Measurements from ENCODE around the gene EMID1. TPM values are rescaled to one million over a fixed set of nuclear protein-coding genes. Genes with fewer than 3 reads are reported as not detected.
"Not testable (repeated sequence)": the region's sequence is repeated elsewhere in the genome, so short reads cannot be mapped to it uniquely, and the experiment has no call there.

EMID1 gene
- total and polyA plus RNA-seq, 2 donors = 7.0 to 9.4 TPM

- 62% methylated on average over 14 of the region's 14 CpGs for WGBS
- no peak overlapping the region for H3K4me3 ChIP-seq (ENCODE audit: low read depth, low read length)
- H3K36me3 ChIP-seq (ENCODE audit: insufficient read depth) = no peaks in the 10 kb centered on the region
- no peak overlapping the region for H3K27ac ChIP-seq (ENCODE audit: low read depth)
- no peak for DNase-seq (ENCODE audit: extremely low spot score)
- H3K4me1 ChIP-seq (ENCODE audit: insufficient read depth) = no peaks in the 10 kb centered on the region
These were observed 14.4 kb downstream of the EMID1 start for GRCh38 chr22:29219881-29220670.

DNA sequence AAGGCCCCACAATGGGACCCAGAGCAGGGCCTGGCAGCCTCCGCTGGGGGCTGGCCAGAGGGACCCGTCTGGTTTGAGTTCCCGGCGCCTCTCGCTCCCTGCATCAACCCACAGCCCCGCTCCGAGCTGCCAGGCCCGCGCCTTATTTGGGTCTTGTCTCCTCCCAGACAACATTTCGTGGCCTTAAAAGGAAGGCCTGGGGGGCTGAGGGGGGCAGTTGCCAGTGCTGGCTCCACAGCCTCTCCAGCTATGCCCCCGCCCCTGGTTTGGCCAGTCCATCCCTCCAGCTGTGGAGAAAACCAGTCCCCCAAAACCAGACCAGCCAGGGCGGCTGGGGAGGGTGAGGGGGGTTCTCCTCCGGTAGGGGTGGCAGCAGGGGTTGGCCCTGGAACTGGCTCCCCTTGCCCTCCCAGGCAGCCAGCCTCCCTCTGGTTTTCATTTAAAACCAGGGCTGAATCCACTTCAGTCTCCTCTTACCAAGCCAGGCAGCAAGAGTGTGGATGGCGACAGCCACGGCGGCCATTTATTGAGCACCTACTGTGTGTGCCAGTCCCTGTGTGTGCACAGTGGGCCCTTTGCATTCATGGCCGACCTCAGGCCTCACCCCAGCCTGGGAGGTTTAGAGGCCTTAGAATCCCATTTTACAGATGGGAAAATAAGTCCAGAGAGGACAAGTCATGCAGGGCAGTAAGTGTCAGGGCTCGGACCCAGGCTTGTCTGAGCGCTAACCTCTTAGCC lies 18.6 kb downstream of the EMID1 start:
- Histone ChIP-seq H3K27ac (ENCODE audit: low read depth) (peak overlapping the region; percentile 15), H3K4me3 (ENCODE audit: low read depth, low read length) (no peak overlapping the region), H3K36me3 (ENCODE audit: insufficient read depth) (no peaks in the 10 kb centered on the region), H3K4me1 (ENCODE audit: insufficient read depth) (no peaks in the 10 kb centered on the region)
- 46% methylated on average over 19 of the region's 19 CpGs for WGBS
- DNase-seq (ENCODE audit: extremely low spot score) = no peak

GRCh38 chr22:29224859-29225410 lies 19.2 kb downstream of the EMID1 start:
- no peak for DNase-seq (ENCODE audit: extremely low spot score)
- H3K4me1 ChIP-seq (ENCODE audit: insufficient read depth) = no peaks in the 10 kb centered on the region
- 95% methylated on average over 7 of the region's 7 CpGs for WGBS
- no peak overlapping the region for H3K4me3 ChIP-seq (ENCODE audit: low read depth, low read length)
- no peak overlapping the region for H3K27ac ChIP-seq (ENCODE audit: low read depth)
- H3K36me3 ChIP-seq (ENCODE audit: insufficient read depth) = no peaks in the 10 kb centered on the region

GRCh38 chr22:29225422-29226090 lies 19.9 kb downstream of the EMID1 start:
- peak overlapping the region; percentile 41 for H3K27ac ChIP-seq (ENCODE audit: low read depth)
- 32% methylated on average over 16 of the region's 16 CpGs for WGBS
- no peaks in the 10 kb centered on the region for H3K36me3 ChIP-seq (ENCODE audit: insufficient read depth)
- no peak overlapping the region for H3K4me3 ChIP-seq (ENCODE audit: low read depth, low read length)
- DNase-seq (ENCODE audit: extremely low spot score) = no peak
- no peaks in the 10 kb centered on the region for H3K4me1 ChIP-seq (ENCODE audit: insufficient read depth)

- no peak overlapping the region for H3K27ac ChIP-seq (ENCODE audit: low read depth)
These were observed 20.8 kb downstream of the EMID1 start for GRCh38 chr22:29226351-29226981.

DNA sequence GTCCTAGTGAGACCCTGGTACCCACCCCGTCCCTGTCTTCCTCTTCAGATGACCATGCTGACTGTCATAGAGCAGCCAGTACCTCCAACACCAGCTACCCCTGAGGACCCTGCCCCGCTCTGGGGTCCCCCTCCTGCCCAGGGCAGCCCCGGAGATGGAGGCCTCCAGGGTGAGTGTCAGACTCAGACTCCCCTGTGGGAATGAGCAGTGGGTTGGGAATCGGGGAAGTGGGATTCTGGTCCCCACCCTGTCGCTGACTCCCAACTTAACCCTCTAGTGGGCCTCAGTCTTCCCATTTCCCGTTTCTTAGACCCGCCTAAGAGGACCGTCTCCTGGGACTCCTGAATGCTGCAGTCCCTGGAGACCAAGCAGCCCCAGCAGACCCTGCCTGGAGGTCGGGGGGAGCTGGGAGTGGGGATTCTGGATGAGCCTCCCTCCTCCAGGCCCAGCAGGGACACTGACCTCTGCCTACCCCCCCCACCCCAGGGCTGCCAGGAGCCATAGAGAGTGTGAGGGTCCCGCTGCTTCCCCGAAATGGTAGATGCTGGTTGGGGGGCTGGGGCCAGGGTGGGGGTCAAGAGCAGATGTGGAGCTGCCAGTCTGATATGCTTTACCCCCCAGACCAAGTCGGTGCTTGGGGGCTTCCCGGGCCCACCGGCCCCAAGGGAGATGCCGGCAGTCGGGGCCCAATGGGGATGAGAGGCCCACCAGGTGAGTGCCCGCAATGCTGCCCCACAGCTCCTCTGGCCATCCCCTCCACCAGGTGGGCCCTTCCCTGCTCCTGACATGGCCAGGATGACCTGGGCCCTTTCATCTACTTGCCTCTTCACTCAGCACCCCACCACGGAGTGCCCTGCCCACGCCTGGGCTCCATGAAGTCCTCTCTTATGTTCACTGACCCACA lies 25.5 kb downstream of the EMID1 start:
- no peaks in the 10 kb centered on the region for H3K36me3 ChIP-seq (ENCODE audit: insufficient read depth)
- no peak overlapping the region for H3K27ac ChIP-seq (ENCODE audit: low read depth)
- DNase-seq (ENCODE audit: extremely low spot score) = no peak
- H3K4me3 ChIP-seq (ENCODE audit: low read depth, low read length) = no peak overlapping the region
- no peaks in the 10 kb centered on the region for H3K4me1 ChIP-seq (ENCODE audit: insufficient read depth)
- 93% methylated on average over 19 of the region's 19 CpGs for WGBS

More at GRCh38 chr22:29226351-29226981, 20.8 kb downstream of the EMID1 start:
- WGBS = 94% methylated on average over 11 of the region's 11 CpGs
- no peak for DNase-seq (ENCODE audit: extremely low spot score)
- no peaks in the 10 kb centered on the region for H3K4me1 ChIP-seq (ENCODE audit: insufficient read depth)
- H3K4me3 ChIP-seq (ENCODE audit: low read depth, low read length) = no peak overlapping the region
- H3K36me3 ChIP-seq (ENCODE audit: insufficient read depth) = no peaks in the 10 kb centered on the region

- WGBS = 77% methylated on average over 22 of the region's 22 CpGs
- no peak overlapping the region for H3K4me3 ChIP-seq (ENCODE audit: low read depth, low read length)
- H3K27ac ChIP-seq (ENCODE audit: low read depth) = no peak overlapping the region
- no peaks in the 10 kb centered on the region for H3K36me3 ChIP-seq (ENCODE audit: insufficient read depth)
- no peak for DNase-seq (ENCODE audit: extremely low spot score)
- no peaks in the 10 kb centered on the region for H3K4me1 ChIP-seq (ENCODE audit: insufficient read depth)
These were observed 26.6 kb downstream of the EMID1 start for GRCh38 chr22:29231971-29232959.

GRCh38 chr22:29233277-29233877 lies 27.7 kb downstream of the EMID1 start:
- no peak for DNase-seq (ENCODE audit: extremely low spot score)
- Histone ChIP-seq H3K4me3 (ENCODE audit: low read depth, low read length) (no peak overlapping the region), H3K36me3 (ENCODE audit: insufficient read depth) (no peaks in the 10 kb centered on the region), H3K27ac (ENCODE audit: low read depth) (no peak overlapping the region), H3K4me1 (ENCODE audit: insufficient read depth) (no peaks in the 10 kb centered on the region)
- WGBS = 90% methylated on average over 1 of the region's 1 CpG

DNA sequence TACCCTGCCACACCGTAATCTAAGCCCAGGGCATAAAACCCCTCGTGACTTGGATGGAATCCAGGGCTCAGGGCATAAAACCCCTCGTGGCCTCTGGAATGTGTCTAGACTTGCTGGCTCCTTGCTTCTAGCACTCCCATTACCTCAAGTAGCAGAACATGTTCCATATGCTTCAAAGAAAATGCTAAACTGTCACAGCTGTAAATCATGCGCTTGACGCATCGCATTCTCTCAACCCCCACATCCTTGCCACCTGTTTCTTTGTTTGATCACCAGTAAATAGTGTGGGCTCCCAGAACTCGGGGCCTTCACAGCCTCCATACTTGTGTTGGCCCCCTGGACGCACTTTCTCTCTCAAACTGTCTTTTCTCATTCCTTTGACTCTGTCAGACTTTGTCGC lies 34.8 kb downstream of the EMID1 start:
- H3K4me3 ChIP-seq (ENCODE audit: low read depth, low read length); H3K27ac ChIP-seq (ENCODE audit: low read depth); H3K36me3 ChIP-seq (ENCODE audit: insufficient read depth); DNase-seq (ENCODE audit: extremely low spot score); H3K4me1 ChIP-seq (ENCODE audit: insufficient read depth): not testable (repeated sequence)
- WGBS = 79% methylated on average over 9 of the region's 9 CpGs

- Histone ChIP-seq H3K4me3 (ENCODE audit: low read depth, low read length) (no peak overlapping the region), H3K27ac (ENCODE audit: low read depth) (no peak overlapping the region), H3K36me3 (ENCODE audit: insufficient read depth) (no peaks in the 10 kb centered on the region), H3K4me1 (ENCODE audit: insufficient read depth) (no peaks in the 10 kb centered on the region)
- DNase-seq (ENCODE audit: extremely low spot score) = no peak
- WGBS = 85% methylated on average over 11 of the region's 11 CpGs
These were observed 38.3 kb downstream of the EMID1 start for GRCh38 chr22:29243874-29244446.

Data from urinary bladder (tissue), 4 donors.